HepG2 (cell line): ENCODE measurements around the gene STK40. TPM values are rescaled to one million over a fixed set of nuclear protein-coding genes. Genes with fewer than 3 reads are reported as not detected.
A peak's percentile ranks its signal among the peaks of the same experiment; 100 is the strongest.

Source experiments
- FOXA1 ChIP-seq, 2 experiments: fragments of 450-650 bp in 1 of 2; sonication (generic) in 1 of 2; formaldehyde crosslinking in 1 of 2; IDR thresholded peaks; 2 replicates each; pipeline versions ENCODE4 v1.4.0 to v1.6.1; 2016 to 2020; ENCODE audit warnings: missing genetic modification reagents in 1 of 2
- ISL2 ChIP-seq: sonication (generic); formaldehyde crosslinking; IDR thresholded peaks from 2 replicates; pipeline ENCODE4 v1.5.0; 2020; ENCODE audit warnings: missing genetic modification reagents
- KAT8 ChIP-seq: IDR thresholded peaks from 2 replicates; pipeline ENCODE4 v1.6.1; 2016; ENCODE audit warnings: missing genetic modification reagents, missing compliant biosample characterization
- MATR3 ChIP-seq: sonication (generic); formaldehyde crosslinking; IDR thresholded peaks from 2 replicates; pipeline ENCODE4 v1.4.0; 2020; ENCODE audit warnings: missing genetic modification reagents
- NPAS2 ChIP-seq: sonication (generic); formaldehyde crosslinking; IDR thresholded peaks from 2 replicates; pipeline ENCODE4 v1.8.0; 2022; ENCODE audit warnings: mild to moderate bottlenecking, missing genetic modification reagents, borderline replicate concordance
- POLR2AphosphoS5 ChIP-seq: IDR thresholded peaks from 2 replicates; pipeline ENCODE4 v1.6.1; 2012; ENCODE audit warnings: low read depth, low read length
- PPARG ChIP-seq: conservative IDR thresholded peaks from 2 replicates; pipeline ENCODE4 v1.6.1; 2016; ENCODE audit warnings: missing biosample characterization, missing genetic modification reagents
- RELA ChIP-seq: sonication (generic); formaldehyde crosslinking; IDR thresholded peaks from 2 replicates; pipeline ENCODE4 v1.4.0; 2020; ENCODE audit warnings: missing genetic modification reagents
- SALL1 ChIP-seq: sonication (generic); formaldehyde crosslinking; IDR thresholded peaks from 2 replicates; pipeline ENCODE4 v1.8.0; 2022; ENCODE audit warnings: mild to moderate bottlenecking, missing genetic modification reagents
- TAF15 ChIP-seq: fragments of 200-400 bp; formaldehyde crosslinking; IDR thresholded peaks from one replicate; pipeline ENCODE4 v1.6.1; 2018; ENCODE audit warnings: mild to moderate bottlenecking, low read depth, low read length; ENCODE audit not compliant: poor library complexity, severe bottlenecking
- ZEB1 ChIP-seq: IDR thresholded peaks from 2 replicates; pipeline ENCODE4 v1.6.1; 2012; ENCODE audit warnings: mild to moderate bottlenecking, low read depth, inconsistent platforms; ENCODE audit not compliant: insufficient replicate concordance
- ZNF101 ChIP-seq: sonication (generic); formaldehyde crosslinking; IDR thresholded peaks from 2 replicates; pipeline ENCODE4 v1.4.0; 2020; ENCODE audit warnings: mild to moderate bottlenecking, low read depth, missing genetic modification reagents, borderline replicate concordance
- ZNF232 ChIP-seq: sonication (generic); formaldehyde crosslinking; IDR thresholded peaks from 2 replicates; pipeline ENCODE4 v1.4.0; 2020; ENCODE audit warnings: missing genetic modification reagents, borderline replicate concordance
- ZNF367 ChIP-seq: sonication (generic); formaldehyde crosslinking; IDR thresholded peaks from 2 replicates; pipeline ENCODE4 v1.4.0; 2020; ENCODE audit warnings: missing genetic modification reagents, borderline replicate concordance
- ZNF547 ChIP-seq: sonication (generic); formaldehyde crosslinking; IDR thresholded peaks from 2 replicates; pipeline ENCODE4 v1.5.1; 2020; ENCODE audit warnings: mild to moderate bottlenecking, missing genetic modification reagents
- ZNF678 ChIP-seq: sonication (generic); formaldehyde crosslinking; IDR thresholded peaks from 2 replicates; pipeline ENCODE4 v1.4.0; 2020; ENCODE audit warnings: mild to moderate bottlenecking, missing genetic modification reagents
- ZSCAN20 ChIP-seq: sonication (generic); formaldehyde crosslinking; IDR thresholded peaks from 2 replicates; pipeline ENCODE4 v1.4.0; 2020; ENCODE audit warnings: missing genetic modification reagents, mild to moderate bottlenecking, borderline replicate concordance
- ZSCAN21 ChIP-seq: sonication (generic); formaldehyde crosslinking; IDR thresholded peaks from 2 replicates; pipeline ENCODE4 v1.8.0; 2022; ENCODE audit warnings: mild to moderate bottlenecking, missing genetic modification reagents, moderate library complexity, borderline replicate concordance
- polyA plus RNA-seq, 8 experiments: library from polyadenylated mRNA; depleted of rRNA in 3 of 8; stranded (reverse) in 7 of 8; unstranded in 1 of 8; fragments of >200 nt; fragmentation: Illumina TruSeq in 4 of 8; extraction: Trizol in 4 of 8; gene quantifications; 2 replicates each; pipeline versions ENCODE4 v1.2.1 to v1.2.3, GENCODE V29; 2011 to 2016; ENCODE audit warnings: low read depth in 4 of 8, missing spikeins in 1 of 8, mixed read lengths in 1 of 8; ENCODE audit not compliant: insufficient read depth in 1 of 8
- total RNA-seq, 5 experiments: library from RNA; depleted of rRNA; stranded (reverse); fragments of >200 nt; fragmentation: Illumina TruSeq; extraction: Trizol; gene quantifications; 2 replicates each; pipeline ENCODE4 v1.2.3, GENCODE V29; 2016; ENCODE audit warnings: low read depth in 1 of 5
- TF ChIP-seq, protein P1 (sequence below): sonication (generic); formaldehyde crosslinking; IDR thresholded peaks from 2 replicates; pipeline ENCODE4 v1.9.0; 2021; ENCODE audit warnings: missing genetic modification reagents, mild to moderate bottlenecking, borderline replicate concordance
- TF ChIP-seq, protein P2 (sequence below), 2 experiments: sonication (generic) in 1 of 2; formaldehyde crosslinking in 1 of 2; IDR thresholded peaks; 2 replicates each; pipeline versions ENCODE4 v1.4.0 to v1.6.1; 2016 to 2020; ENCODE audit warnings: borderline replicate concordance in 1 of 2, low read depth in 1 of 2, mild to moderate bottlenecking in 1 of 2, missing genetic modification reagents in 1 of 2
- TF ChIP-seq, protein P3 (sequence below): sonication (generic); formaldehyde crosslinking; IDR thresholded peaks from 2 replicates; pipeline ENCODE4 v1.8.1; 2023; ENCODE audit warnings: mild to moderate bottlenecking, missing genetic modification reagents, borderline replicate concordance
- TF ChIP-seq, protein P4 (sequence below): sonication (generic); formaldehyde crosslinking; IDR thresholded peaks from 2 replicates; pipeline ENCODE4 v1.5.0; 2020; ENCODE audit warnings: missing genetic modification reagents, mild to moderate bottlenecking, borderline replicate concordance

STK40 gene
- total and polyA plus RNA-seq, 2 of the 13 experiments (the other 11 are each of a cell fraction or from before 2014, with no cell fraction given), result 33.8 to 35.1 TPM

DNA sequence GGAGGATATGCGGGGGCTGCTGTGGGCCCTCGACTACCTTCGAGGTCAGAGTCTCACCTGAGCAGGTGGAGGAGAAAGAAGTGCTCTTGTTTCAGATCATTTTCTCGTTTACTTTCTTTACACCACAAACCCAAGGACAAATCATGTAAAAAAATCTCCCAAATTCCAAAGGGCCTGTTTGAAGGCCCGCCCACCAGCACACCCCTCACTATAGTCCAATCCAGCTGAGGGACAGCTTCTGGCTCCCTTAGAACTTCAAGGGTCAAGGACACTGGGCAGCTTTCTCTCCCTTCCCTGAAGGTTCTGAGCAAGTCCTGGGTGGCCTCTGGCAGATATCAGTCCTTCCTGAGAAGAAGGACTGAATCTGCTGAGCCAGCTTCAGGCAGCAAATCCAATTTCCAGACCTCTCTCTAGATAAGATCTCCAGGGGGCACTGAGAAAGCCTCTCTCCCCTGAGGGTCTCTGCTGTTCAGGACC lies 5.5 kb downstream of the STK40 start (continued):
- peak; percentile 86 for TF ChIP-seq ZEB1
- TF ChIP-seq NPAS2, result no peak
- TF ChIP-seq ZNF547, result no peak
- TF ChIP-seq POLR2AphosphoS5, result no peak
- TF ChIP-seq ZSCAN20, result no peak
- TF ChIP-seq, protein P1, sequence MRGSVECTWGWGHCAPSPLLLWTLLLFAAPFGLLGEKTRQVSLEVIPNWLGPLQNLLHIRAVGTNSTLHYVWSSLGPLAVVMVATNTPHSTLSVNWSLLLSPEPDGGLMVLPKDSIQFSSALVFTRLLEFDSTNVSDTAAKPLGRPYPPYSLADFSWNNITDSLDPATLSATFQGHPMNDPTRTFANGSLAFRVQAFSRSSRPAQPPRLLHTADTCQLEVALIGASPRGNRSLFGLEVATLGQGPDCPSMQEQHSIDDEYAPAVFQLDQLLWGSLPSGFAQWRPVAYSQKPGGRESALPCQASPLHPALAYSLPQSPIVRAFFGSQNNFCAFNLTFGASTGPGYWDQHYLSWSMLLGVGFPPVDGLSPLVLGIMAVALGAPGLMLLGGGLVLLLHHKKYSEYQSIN (CRISPR knock-in tag), result no peak
- no peak for TF ChIP-seq ZSCAN21
- TF ChIP-seq, protein P2, sequence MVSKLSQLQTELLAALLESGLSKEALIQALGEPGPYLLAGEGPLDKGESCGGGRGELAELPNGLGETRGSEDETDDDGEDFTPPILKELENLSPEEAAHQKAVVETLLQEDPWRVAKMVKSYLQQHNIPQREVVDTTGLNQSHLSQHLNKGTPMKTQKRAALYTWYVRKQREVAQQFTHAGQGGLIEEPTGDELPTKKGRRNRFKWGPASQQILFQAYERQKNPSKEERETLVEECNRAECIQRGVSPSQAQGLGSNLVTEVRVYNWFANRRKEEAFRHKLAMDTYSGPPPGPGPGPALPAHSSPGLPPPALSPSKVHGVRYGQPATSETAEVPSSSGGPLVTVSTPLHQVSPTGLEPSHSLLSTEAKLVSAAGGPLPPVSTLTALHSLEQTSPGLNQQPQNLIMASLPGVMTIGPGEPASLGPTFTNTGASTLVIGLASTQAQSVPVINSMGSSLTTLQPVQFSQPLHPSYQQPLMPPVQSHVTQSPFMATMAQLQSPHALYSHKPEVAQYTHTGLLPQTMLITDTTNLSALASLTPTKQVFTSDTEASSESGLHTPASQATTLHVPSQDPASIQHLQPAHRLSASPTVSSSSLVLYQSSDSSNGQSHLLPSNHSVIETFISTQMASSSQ (IDR thresholded peaks at IDR 0.05; ENCODE audit: low read depth), result no peak
- TF ChIP-seq, protein P2 (CRISPR knock-in tag; IDR thresholded peaks at IDR 0.05; ENCODE audit: borderline replicate concordance), result no peak
- no peak for TF ChIP-seq ZNF367 (CRISPR knock-in tag)
- no peak for TF ChIP-seq KAT8 (CRISPR knock-in tag)
- TF ChIP-seq TAF15, result no peak
- no peak for TF ChIP-seq MATR3 (CRISPR knock-in tag)
- peak; percentile 36; the same call in 1 of the 2 replicates for TF ChIP-seq SALL1 (CRISPR knock-in tag)
- no peak for TF ChIP-seq PPARG (CRISPR knock-in tag)
- no peak for TF ChIP-seq ISL2
- TF ChIP-seq, protein P3, sequence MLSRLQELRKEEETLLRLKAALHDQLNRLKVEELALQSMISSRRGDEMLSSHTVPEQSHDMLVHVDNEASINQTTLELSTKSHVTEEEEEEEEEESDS (CRISPR knock-in tag), result no peak
- TF ChIP-seq ZNF101 (CRISPR knock-in tag), result no peak
- no peak for TF ChIP-seq ZNF232 (CRISPR knock-in tag)
- TF ChIP-seq RELA, result no peak
- no peak for TF ChIP-seq FOXA1 (IDR thresholded peaks at IDR 0.05)
- TF ChIP-seq FOXA1 (CRISPR knock-in tag; IDR thresholded peaks at IDR 0.05), result 0 out of 2 replicates have a peak, but pooled peaks have one; percentile 13
- no peak for TF ChIP-seq ZNF678 (CRISPR knock-in tag)
- TF ChIP-seq, protein P4, sequence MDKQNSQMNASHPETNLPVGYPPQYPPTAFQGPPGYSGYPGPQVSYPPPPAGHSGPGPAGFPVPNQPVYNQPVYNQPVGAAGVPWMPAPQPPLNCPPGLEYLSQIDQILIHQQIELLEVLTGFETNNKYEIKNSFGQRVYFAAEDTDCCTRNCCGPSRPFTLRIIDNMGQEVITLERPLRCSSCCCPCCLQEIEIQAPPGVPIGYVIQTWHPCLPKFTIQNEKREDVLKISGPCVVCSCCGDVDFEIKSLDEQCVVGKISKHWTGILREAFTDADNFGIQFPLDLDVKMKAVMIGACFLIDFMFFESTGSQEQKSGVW (CRISPR knock-in tag), result no peak
